ENCODE measurements around the gene LMNA. TPM values are rescaled to one million over a fixed set of nuclear protein-coding genes. Genes with fewer than 3 reads are reported as not detected.

LMNA gene
- total and polyA plus RNA-seq, 4 donors = 163 to 547 (median 193) TPM

DNA sequence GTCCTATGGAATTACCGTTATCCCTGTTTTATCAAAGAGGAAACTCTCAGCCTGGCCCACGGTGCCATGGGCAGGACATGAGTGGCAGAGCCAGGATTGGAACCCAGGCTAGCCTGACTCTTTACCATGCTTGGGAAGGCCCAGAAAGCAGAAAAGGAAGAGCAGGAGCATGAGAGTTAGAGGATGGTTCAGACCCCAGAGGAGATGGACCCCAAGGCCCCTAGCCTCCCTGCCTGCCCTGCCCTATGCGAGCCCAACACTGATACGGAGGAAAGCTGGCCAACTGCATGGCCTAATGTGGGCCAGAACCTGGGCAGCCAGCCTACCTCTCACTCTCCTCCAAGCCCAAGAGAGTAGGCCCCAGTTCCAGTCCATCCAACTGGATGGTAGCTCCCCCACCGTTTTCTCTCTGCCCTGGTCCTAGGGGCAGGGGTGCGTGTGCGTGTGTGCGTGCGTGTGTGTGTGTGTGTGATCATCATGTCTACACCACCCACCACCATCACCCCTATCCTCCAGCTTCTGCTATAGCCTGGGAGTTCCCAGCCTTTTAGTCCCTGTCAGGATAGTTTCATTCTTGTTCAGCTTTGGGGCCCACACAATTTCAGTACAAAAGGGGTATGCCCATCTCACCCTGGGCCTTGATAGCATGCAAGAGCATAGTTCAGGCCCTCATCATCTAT lies 16.9 kb upstream of the LMNA start:
- ATAC-seq (ENCODE audit: insufficient read depth, low FRiP score) = no peak
- H3K9me3 ChIP-seq (ENCODE audit: control insufficient read depth in 4 of 4, insufficient read depth in 3 of 4, low read length in 3 of 4) = no peaks in the 10 kb centered on the region
- peaks cover 0 to 25% (median 11%) of the 10 kb centered on the region in 5 donors for H3K4me1 ChIP-seq (ENCODE audit: control insufficient read depth in 5 of 5, insufficient read depth in 5 of 5, low read length in 5 of 5)
- no peak overlapping the region for H3K9ac ChIP-seq (ENCODE audit: insufficient read depth in 1 of 2, low read length in 2 of 2)
- peak overlapping the region; percentile 11 for H3K27ac ChIP-seq (ENCODE audit: low read depth in 1 of 2, low read length in 1 of 2)
- no peak for DNase-seq
- no peak overlapping the region for H3K4me3 ChIP-seq
- H3K36me3 ChIP-seq (ENCODE audit: control insufficient read depth in 4 of 4, insufficient read depth in 4 of 4, low read length in 4 of 4) = peaks cover 0 to 15% (median 3%) of the 10 kb centered on the region in 4 donors
- WGBS, 2 donors = 83 to 87% methylated on average over 9 of the region's 9 CpGs
- no peaks in the 10 kb centered on the region for H3K27me3 ChIP-seq (ENCODE audit: control insufficient read depth in 3 of 3, insufficient read depth in 3 of 3, low read length in 2 of 3)
- TF ChIP-seq, protein P1, sequence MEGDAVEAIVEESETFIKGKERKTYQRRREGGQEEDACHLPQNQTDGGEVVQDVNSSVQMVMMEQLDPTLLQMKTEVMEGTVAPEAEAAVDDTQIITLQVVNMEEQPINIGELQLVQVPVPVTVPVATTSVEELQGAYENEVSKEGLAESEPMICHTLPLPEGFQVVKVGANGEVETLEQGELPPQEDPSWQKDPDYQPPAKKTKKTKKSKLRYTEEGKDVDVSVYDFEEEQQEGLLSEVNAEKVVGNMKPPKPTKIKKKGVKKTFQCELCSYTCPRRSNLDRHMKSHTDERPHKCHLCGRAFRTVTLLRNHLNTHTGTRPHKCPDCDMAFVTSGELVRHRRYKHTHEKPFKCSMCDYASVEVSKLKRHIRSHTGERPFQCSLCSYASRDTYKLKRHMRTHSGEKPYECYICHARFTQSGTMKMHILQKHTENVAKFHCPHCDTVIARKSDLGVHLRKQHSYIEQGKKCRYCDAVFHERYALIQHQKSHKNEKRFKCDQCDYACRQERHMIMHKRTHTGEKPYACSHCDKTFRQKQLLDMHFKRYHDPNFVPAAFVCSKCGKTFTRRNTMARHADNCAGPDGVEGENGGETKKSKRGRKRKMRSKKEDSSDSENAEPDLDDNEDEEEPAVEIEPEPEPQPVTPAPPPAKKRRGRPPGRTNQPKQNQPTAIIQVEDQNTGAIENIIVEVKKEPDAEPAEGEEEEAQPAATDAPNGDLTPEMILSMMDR (IDR thresholded peaks at IDR 0.05; ENCODE audit: control extremely low read depth, extremely low read depth) = no peak

DNA sequence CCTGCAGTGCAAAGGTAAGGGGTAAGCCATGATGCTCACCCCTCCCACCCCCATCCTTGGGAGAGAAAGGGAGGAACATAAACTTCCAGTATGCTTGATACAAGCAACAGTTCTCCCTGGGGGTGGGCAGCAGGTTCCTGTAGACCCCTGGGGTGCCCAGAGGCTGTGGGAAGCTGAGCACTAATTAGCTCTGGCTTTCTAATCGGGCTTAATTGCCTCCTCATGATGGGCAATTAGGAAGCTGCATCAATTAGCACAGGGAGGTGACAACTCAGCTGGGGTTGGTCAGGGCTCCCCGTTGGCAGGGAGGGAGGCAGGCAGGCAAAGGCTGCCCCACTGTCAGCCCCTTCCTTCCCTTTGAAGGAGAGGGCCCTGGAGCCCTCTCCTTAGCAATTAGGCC lies 15.7 kb upstream of the LMNA start:
- Histone ChIP-seq H3K36me3 (ENCODE audit: control insufficient read depth in 4 of 4, insufficient read depth in 4 of 4, low read length in 4 of 4) (peaks cover 0 to 11% (median 3%) of the 10 kb centered on the region in 4 donors), H3K4me3 (no peak overlapping the region), H3K9me3 (ENCODE audit: control insufficient read depth in 4 of 4, insufficient read depth in 3 of 4, low read length in 3 of 4) (no peaks in the 10 kb centered on the region), H3K27ac (ENCODE audit: low read depth in 1 of 2, low read length in 1 of 2) (no peak overlapping the region), H3K27me3 (ENCODE audit: control insufficient read depth in 3 of 3, insufficient read depth in 3 of 3, low read length in 2 of 3) (no peaks in the 10 kb centered on the region), H3K9ac (ENCODE audit: insufficient read depth in 1 of 2, low read length in 2 of 2) (no peak overlapping the region), H3K4me1 (ENCODE audit: control insufficient read depth in 5 of 5, insufficient read depth in 5 of 5, low read length in 5 of 5) (peaks cover 8 to 36% (median 17%) of the 10 kb centered on the region in 5 donors)
- ATAC-seq (ENCODE audit: insufficient read depth, low FRiP score) = no peak
- WGBS, 2 donors = 85 to 96% methylated on average over 2 of the region's 2 CpGs
- TF ChIP-seq, protein P1 (IDR thresholded peaks at IDR 0.05; ENCODE audit: control extremely low read depth, extremely low read depth) = no peak
- no peak for DNase-seq

DNA sequence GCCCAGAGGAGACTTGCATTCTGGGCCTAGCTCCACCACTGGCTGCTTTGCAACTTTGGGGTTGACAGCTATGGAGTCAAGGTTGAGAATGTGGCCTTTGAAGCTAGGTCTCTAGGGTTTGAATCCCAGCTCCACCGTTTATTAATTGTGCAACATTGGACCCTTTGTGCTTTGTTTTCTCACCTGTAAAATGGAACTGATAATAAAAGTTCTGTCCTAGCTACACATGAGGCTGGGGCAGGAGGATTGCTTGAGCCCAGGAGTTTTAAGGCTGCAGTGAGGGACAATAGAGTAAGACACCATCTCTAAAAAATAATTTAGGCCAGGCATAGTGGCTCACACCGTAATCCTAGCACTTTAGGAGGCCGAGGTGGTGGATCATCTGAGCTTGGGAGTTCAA lies 15.2 kb upstream of the LMNA start:
- WGBS, 2 donors = 84 to 92% methylated on average over 3 of the region's 3 CpGs
- Histone ChIP-seq H3K9ac (ENCODE audit: insufficient read depth in 1 of 2, low read length in 2 of 2) (no peak overlapping the region), H3K27ac (ENCODE audit: low read depth in 1 of 2, low read length in 1 of 2) (no peak overlapping the region), H3K27me3 (ENCODE audit: control insufficient read depth in 3 of 3, insufficient read depth in 3 of 3, low read length in 2 of 3) (no peaks in the 10 kb centered on the region), H3K36me3 (ENCODE audit: control insufficient read depth in 4 of 4, insufficient read depth in 4 of 4, low read length in 4 of 4) (peaks cover 0 to 7% (median 3%) of the 10 kb centered on the region in 4 donors), H3K9me3 (ENCODE audit: control insufficient read depth in 4 of 4, insufficient read depth in 3 of 4, low read length in 3 of 4) (no peaks in the 10 kb centered on the region), H3K4me1 (ENCODE audit: control insufficient read depth in 5 of 5, insufficient read depth in 5 of 5, low read length in 5 of 5) (peaks cover 8 to 41% (median 22%) of the 10 kb centered on the region in 5 donors), H3K4me3 (no peak overlapping the region)
- ATAC-seq (ENCODE audit: insufficient read depth, low FRiP score) (no peak), DNase-seq (no peak)
- TF ChIP-seq, protein P1 (IDR thresholded peaks at IDR 0.05; ENCODE audit: control extremely low read depth, extremely low read depth) = no peak
